ENCODE measurements around the gene SUPT4H1.

SUPT4H1 gene

GRCh38 chr17:58303971-58304749 is 47.8 kb downstream of the SUPT4H1 start:
- DNase-seq (ENCODE audit: low read depth): peak; percentile 54

- DNase-seq (ENCODE audit: low read depth): no peak
Observed at GRCh38 chr17:58302919-58303585, 48.9 kb downstream of the SUPT4H1 start.

GRCh38 chr17:58302171-58302918 is 49.7 kb downstream of the SUPT4H1 start:
- no peak for DNase-seq (ENCODE audit: low read depth)

- DNase-seq (ENCODE audit: low read depth): no peak
Observed at GRCh38 chr17:58301504-58302150, 50.4 kb downstream of the SUPT4H1 start.

- no peak for DNase-seq (ENCODE audit: low read depth)
Observed at GRCh38 chr17:58300336-58300735, 51.7 kb downstream of the SUPT4H1 start.
